Adrenal gland (tissue), 12 donors: Measurements from ENCODE around the gene ABI3BP. TPM values are rescaled to one million over a fixed set of nuclear protein-coding genes. Genes with fewer than 3 reads are reported as not detected.

Experiments
- DNase-seq, 7 donors: peaks; one replicate each; pipeline ENCODE4 v3.0.0-alpha.2; 2019 to 2020
- H3K27ac ChIP-seq, 5 donors: fragments of 200-600 bp; sonication (generic) in 4 of 5; 1 replicate in 3 of 5; 2 replicates in 2 of 5; pipeline versions ENCODE4 v1.5.1 to v1.8.0; 2016 to 2020; ENCODE audit warnings: mild to moderate bottlenecking in 1 of 5
- H3K27me3 ChIP-seq: fragments of 200-600 bp; 2 replicates; pipeline ENCODE4 v1.8.0; 2021
- H3K36me3 ChIP-seq, 2 donors: fragments of 200-600 bp; replicated peaks in 1 of 2; 1 replicate in 1 of 2; 2 replicates in 1 of 2; pipeline versions ENCODE4 v1.5.1 to v1.8.0; 2018 to 2022
- H3K4me1 ChIP-seq, 2 donors: fragments of 200-600 bp; replicated peaks in 1 of 2; 1 replicate in 1 of 2; 2 replicates in 1 of 2; pipeline versions ENCODE4 v1.5.1 to v1.8.0; 2018 to 2021
- H3K4me3 ChIP-seq, 4 donors: fragments of 200-600 bp; sonication (generic) in 3 of 4; one replicate each; pipeline ENCODE4 v1.5.1; 2016 to 2018
- H3K9me3 ChIP-seq, 3 donors: fragments of 200-600 bp; sonication (generic) in 1 of 3; replicated peaks in 1 of 3; 1 replicate in 2 of 3; 2 replicates in 1 of 3; pipeline versions ENCODE4 v1.5.1 to v1.8.0; 2016 to 2021
- POLR2A ChIP-seq, 2 donors: fragments of 450-650 bp; IDR thresholded peaks; one replicate each; pipeline ENCODE4 v1.6.1; 2017; ENCODE audit warnings: antibody characterized with exemption in 2 of 2, mild to moderate bottlenecking in 2 of 2, moderate library complexity in 1 of 2
- WGBS, 4 donors: extraction: QIAGEN DNeasy Blood & Tissue Kit in 2 of 4; methylation state at CpG; one replicate each; pipeline versions ENCODE4 v1.1.5 to v1.1.7; 2013 to 2017; 5-methylcytosine and 5-hydroxymethylcytosine counted together
- intact Hi-C, 2 donors: fragments of 100-400 bp; cut with DNase I; formaldehyde crosslinking; loops; one replicate each; pipeline versions ENCODE4 v1.14.1 to v1.15.0; 2022 to 2023
- polyA plus RNA-seq, 3 donors: library from polyadenylated mRNA; stranded (reverse); fragments of 200-250 nt in 2 of 3; fragments of 350-450 nt in 1 of 3; fragmentation: Illumina TruSeq in 1 of 3; extraction: RNeasy Lipid Tissue Mini Kit (QIAGEN cat#74804) in 1 of 3; gene quantifications; one replicate each; pipeline ENCODE4 v1.2.3, GENCODE V29; 2013 to 2014
- total RNA-seq, 9 donors: library from RNA; depleted of rRNA in 4 of 9; stranded (reverse); fragments of >200 nt in 4 of 9; fragments of 120-200 nt in 1 of 9; fragmentation: NEBNext Ultra II Directional in 1 of 9; extraction: Animal tissue kit (Norgen Biotek cat#: 25700) in 1 of 9; gene quantifications; one replicate each; pipeline versions ENCODE4 v1.1.0 to v1.2.4, GENCODE V29; 2013 to 2023
- TF ChIP-seq, protein P1 (sequence below), 6 experiments: fragments of 450-650 bp in 4 of 6; fragments of 200-600 bp in 2 of 6; sonication (generic) in 1 of 6; IDR thresholded peaks; 1 replicate in 5 of 6; 2 replicates in 1 of 6; pipeline versions ENCODE4 v1.5.1 to v1.8.0; 2016 to 2021; ENCODE audit warnings: antibody characterized with exemption in 6 of 6, mild to moderate bottlenecking in 2 of 6, moderate library complexity in 1 of 6
- donor health status: healthy with polysubstance abuse.
- donor health status: Bipolar disorder and iron deficiency.
- donor health status: DM: yes; HTN: yes; CAD: no.
- donor health status: DM: no; HTN: no; CAD: no.
- donor health status: DM: no; HTN: no; CAD: no.
- donor health status: DM: yes; HTN: yes; CAD: no.

The ABI3BP gene
- total and polyA plus RNA-seq, 12 donors = 3.4 to 50.3 (median 18.7) TPM

GRCh38 chr3:100745617-100746016 lies 247.6 kb downstream of the ABI3BP start:
- DNase-seq = no peak
- H3K27me3 ChIP-seq = no peaks in the 10 kb centered on the region
- H3K4me1 ChIP-seq = no peaks in the 10 kb centered on the region
- TF ChIP-seq POLR2A (IDR thresholded peaks at IDR 0.05) = no peak
- TF ChIP-seq, protein P1, sequence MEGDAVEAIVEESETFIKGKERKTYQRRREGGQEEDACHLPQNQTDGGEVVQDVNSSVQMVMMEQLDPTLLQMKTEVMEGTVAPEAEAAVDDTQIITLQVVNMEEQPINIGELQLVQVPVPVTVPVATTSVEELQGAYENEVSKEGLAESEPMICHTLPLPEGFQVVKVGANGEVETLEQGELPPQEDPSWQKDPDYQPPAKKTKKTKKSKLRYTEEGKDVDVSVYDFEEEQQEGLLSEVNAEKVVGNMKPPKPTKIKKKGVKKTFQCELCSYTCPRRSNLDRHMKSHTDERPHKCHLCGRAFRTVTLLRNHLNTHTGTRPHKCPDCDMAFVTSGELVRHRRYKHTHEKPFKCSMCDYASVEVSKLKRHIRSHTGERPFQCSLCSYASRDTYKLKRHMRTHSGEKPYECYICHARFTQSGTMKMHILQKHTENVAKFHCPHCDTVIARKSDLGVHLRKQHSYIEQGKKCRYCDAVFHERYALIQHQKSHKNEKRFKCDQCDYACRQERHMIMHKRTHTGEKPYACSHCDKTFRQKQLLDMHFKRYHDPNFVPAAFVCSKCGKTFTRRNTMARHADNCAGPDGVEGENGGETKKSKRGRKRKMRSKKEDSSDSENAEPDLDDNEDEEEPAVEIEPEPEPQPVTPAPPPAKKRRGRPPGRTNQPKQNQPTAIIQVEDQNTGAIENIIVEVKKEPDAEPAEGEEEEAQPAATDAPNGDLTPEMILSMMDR (IDR thresholded peaks at IDR 0.05) = no peak
- no peak overlapping the region for H3K4me3 ChIP-seq
- H3K27ac ChIP-seq = no peak overlapping the region
- intact Hi-C loops = no loop called here
- peaks cover 0 to 3% (median 0%) of the 10 kb centered on the region in 3 donors for H3K9me3 ChIP-seq
- H3K36me3 ChIP-seq = peaks cover 0 to 80% of the 10 kb centered on the region in 2 donors

DNA sequence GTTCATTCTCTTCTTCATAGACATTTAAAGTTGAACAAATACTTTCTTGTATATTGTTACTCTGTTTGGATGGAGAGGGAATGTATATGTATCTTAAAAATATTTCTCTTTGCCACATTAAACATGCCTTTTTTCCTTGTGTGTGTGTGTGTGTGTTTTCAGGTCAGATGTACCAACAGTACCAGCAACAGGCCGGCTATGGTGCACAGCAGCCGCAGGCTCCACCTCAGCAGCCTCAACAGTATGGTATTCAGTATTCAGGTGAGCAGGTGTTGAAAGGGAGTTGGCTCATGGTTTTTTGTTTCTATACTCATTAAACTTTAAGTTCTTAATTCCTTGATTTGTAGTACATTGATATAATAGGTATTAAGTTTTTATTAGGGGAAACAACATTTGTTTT lies 248.6 kb downstream of the ABI3BP start:
- TF ChIP-seq POLR2A (IDR thresholded peaks at IDR 0.05) = no peak
- TF ChIP-seq, protein P1 (IDR thresholded peaks at IDR 0.05) = no peak
- intact Hi-C loops = no loop called here

DNA sequence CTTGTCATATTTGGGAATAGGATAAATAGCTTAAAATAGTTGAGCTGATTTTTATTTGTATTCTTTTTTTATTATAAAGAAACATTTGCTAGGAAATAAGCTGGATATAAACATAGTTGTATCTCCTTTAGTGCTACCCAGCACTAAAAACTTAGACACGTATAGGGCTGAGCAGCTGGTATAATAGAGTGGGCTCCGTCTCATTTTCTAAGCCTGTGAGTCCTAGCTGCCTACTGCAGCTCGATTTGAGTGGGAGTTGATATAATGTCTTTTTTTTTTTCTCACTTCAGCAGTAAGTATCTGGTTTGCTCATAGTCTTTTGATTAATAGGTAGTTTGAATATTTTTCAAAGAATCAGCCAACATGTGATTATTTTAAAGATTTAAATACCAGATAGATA lies 249.7 kb downstream of the ABI3BP start:
- no peaks in the 10 kb centered on the region for H3K4me1 ChIP-seq
- no peak overlapping the region for H3K4me3 ChIP-seq
- no peak for DNase-seq
- TF ChIP-seq POLR2A (IDR thresholded peaks at IDR 0.05) = no peak
- TF ChIP-seq, protein P1 (IDR thresholded peaks at IDR 0.05) = no peak
- intact Hi-C loops = no loop called here
- H3K27me3 ChIP-seq = no peaks in the 10 kb centered on the region
- H3K27ac ChIP-seq = no peak overlapping the region
- H3K36me3 ChIP-seq = peaks cover 0 to 78% of the 10 kb centered on the region in 2 donors
- peaks cover 0 to 3% (median 0%) of the 10 kb centered on the region in 3 donors for H3K9me3 ChIP-seq
- 86 to 91% (median 89%) methylated on average over 3 of the region's 3 CpGs for WGBS, 4 donors

More for the DNA sequence above, 248.6 kb downstream of the ABI3BP start:
- Histone ChIP-seq H3K27me3 (no peaks in the 10 kb centered on the region), H3K4me3 (no peak overlapping the region), H3K36me3 (peaks cover 0 to 79% of the 10 kb centered on the region in 2 donors), H3K4me1 (no peaks in the 10 kb centered on the region), H3K27ac (no peak overlapping the region), H3K9me3 (peaks cover 0 to 3% (median 0%) of the 10 kb centered on the region in 3 donors)
- no peak for DNase-seq
- WGBS, 4 donors = 91 to 100% (median 96%) methylated on average over 2 of the region's 2 CpGs

GRCh38 chr3:100740207-100740606 lies 253.0 kb downstream of the ABI3BP start:
- Histone ChIP-seq H3K27me3 (no peaks in the 10 kb centered on the region), H3K36me3 (peaks cover 0 to 74% of the 10 kb centered on the region in 2 donors), H3K4me1 (no peaks in the 10 kb centered on the region), H3K27ac (no peak overlapping the region), H3K4me3 (no peak overlapping the region), H3K9me3 (no peaks in the 10 kb centered on the region)
- TF ChIP-seq, protein P1 (IDR thresholded peaks at IDR 0.05) = no peak
- TF ChIP-seq POLR2A (IDR thresholded peaks at IDR 0.05) = no peak
- WGBS, 4 donors = 90 to 96% (median 92%) methylated on average over 1 of the region's 1 CpG
- intact Hi-C loops = no loop called here
- DNase-seq = no peak
